Liver (tissue), 9 donors: Measurements from ENCODE around the gene SOX6. TPM values are rescaled to one million over a fixed set of nuclear protein-coding genes. Genes with fewer than 3 reads are reported as not detected.

Experiments used
- DNase-seq: peaks from one replicate; pipeline ENCODE4 v3.0.0-alpha.2; 2017; ENCODE audit warnings: low spot score
- H3K27ac ChIP-seq, 2 donors: one replicate each; pipeline ENCODE4 v1.7.0; 2013; ENCODE audit warnings: inconsistent platforms in 2 of 2, low read length in 2 of 2, control low read depth in 1 of 2, low read depth in 1 of 2, mild to moderate bottlenecking in 1 of 2
- H3K27me3 ChIP-seq, 4 donors: one replicate each; pipeline versions ENCODE4 v1.6.1 to v1.7.0; 2013; ENCODE audit warnings: low read length in 3 of 4, inconsistent platforms in 1 of 4, mild to moderate bottlenecking in 1 of 4, moderate library complexity in 1 of 4; ENCODE audit not compliant: control insufficient read depth in 4 of 4, insufficient read depth in 4 of 4
- H3K36me3 ChIP-seq, 4 donors: one replicate each; pipeline versions ENCODE4 v1.6.1 to v1.7.0; 2013; ENCODE audit warnings: low read length in 3 of 4, mild to moderate bottlenecking in 3 of 4, low read depth in 1 of 4, moderate library complexity in 1 of 4; ENCODE audit not compliant: control insufficient read depth in 4 of 4, insufficient read depth in 3 of 4
- H3K4me1 ChIP-seq, 4 donors: one replicate each; pipeline versions ENCODE4 v1.6.1 to v1.7.0; 2013; ENCODE audit warnings: low read length in 3 of 4, mild to moderate bottlenecking in 3 of 4, moderate library complexity in 1 of 4; ENCODE audit not compliant: control insufficient read depth in 4 of 4, insufficient read depth in 4 of 4
- H3K4me3 ChIP-seq, 3 donors: one replicate each; pipeline versions ENCODE4 v1.6.1 to v1.7.0; 2013; ENCODE audit warnings: low read length in 3 of 3, control low read depth in 1 of 3, low read depth in 1 of 3, mild to moderate bottlenecking in 1 of 3
- H3K9ac ChIP-seq, 2 donors: one replicate each; pipeline ENCODE4 v1.7.0; 2013; ENCODE audit warnings: low read length in 2 of 2, mild to moderate bottlenecking in 2 of 2, moderate library complexity in 2 of 2, control low read depth in 1 of 2, low read depth in 1 of 2
- H3K9me3 ChIP-seq, 4 donors: one replicate each; pipeline versions ENCODE4 v1.6.1 to v1.7.0; 2013; ENCODE audit warnings: low read length in 3 of 4; ENCODE audit not compliant: control insufficient read depth in 4 of 4
- ATF3 ChIP-seq: IDR thresholded peaks from 2 replicates; pipeline ENCODE4 v1.6.1; 2016; ENCODE audit warnings: antibody characterized with exemption
- CTCF ChIP-seq: fragments of 150-350 bp; IDR thresholded peaks from 2 replicates; pipeline ENCODE4 v1.5.1; 2017; ENCODE audit warnings: improper control_type of control experiment, low read depth, low read length; ENCODE audit not compliant: missing input control
- EGR1 ChIP-seq, 2 donors: IDR thresholded peaks; 2 replicates each; pipeline ENCODE4 v1.6.1; 2016 to 2018; ENCODE audit warnings: antibody characterized with exemption in 2 of 2, low read depth in 2 of 2
- FOXA2 ChIP-seq: IDR thresholded peaks from 2 replicates; pipeline ENCODE4 v1.6.1; 2016; ENCODE audit warnings: antibody characterized with exemption
- GABPA ChIP-seq, 2 donors: IDR thresholded peaks in 1 of 2; conservative IDR thresholded peaks in 1 of 2; 2 replicates each; pipeline ENCODE4 v1.6.1; 2016; ENCODE audit warnings: antibody characterized with exemption in 2 of 2, mild to moderate bottlenecking in 1 of 2, moderate library complexity in 1 of 2
- HNF4A ChIP-seq, 2 donors: conservative IDR thresholded peaks; 2 replicates each; pipeline ENCODE4 v1.6.1; 2016; ENCODE audit warnings: antibody characterized with exemption in 2 of 2, mild to moderate bottlenecking in 2 of 2
- HNF4G ChIP-seq: IDR thresholded peaks from 2 replicates; pipeline ENCODE4 v1.6.1; 2016; ENCODE audit warnings: antibody characterized with exemption
- JUND ChIP-seq, 2 donors: IDR thresholded peaks; 2 replicates each; pipeline ENCODE4 v1.6.1; 2016; ENCODE audit warnings: antibody characterized with exemption in 2 of 2
- NR2F2 ChIP-seq: IDR thresholded peaks from 2 replicates; pipeline ENCODE4 v1.6.1; 2016; ENCODE audit warnings: antibody characterized with exemption
- RXRA ChIP-seq, 2 donors: IDR thresholded peaks; 2 replicates each; pipeline ENCODE4 v1.6.1; 2017 to 2018; ENCODE audit warnings: antibody characterized with exemption in 2 of 2, mild to moderate bottlenecking in 1 of 2
- SP1 ChIP-seq: IDR thresholded peaks from 2 replicates; pipeline ENCODE4 v1.6.1; 2018; ENCODE audit warnings: antibody characterized with exemption, mild to moderate bottlenecking
- TAF1 ChIP-seq: conservative IDR thresholded peaks from 2 replicates; pipeline ENCODE4 v1.6.1; 2016; ENCODE audit warnings: antibody characterized with exemption, mild to moderate bottlenecking
- YY1 ChIP-seq: IDR thresholded peaks from 2 replicates; pipeline ENCODE4 v1.6.1; 2016; ENCODE audit warnings: antibody characterized with exemption, mild to moderate bottlenecking
- WGBS: extraction: QIAGEN DNeasy Blood & Tissue Kit; methylation state at CpG from one replicate; pipeline ENCODE4 v1.1.7; 2013; 5-methylcytosine and 5-hydroxymethylcytosine counted together
- polyA plus RNA-seq, 2 donors: library from polyadenylated mRNA; stranded (reverse) in 1 of 2; unstranded in 1 of 2; fragments of 200-250 nt in 1 of 2; fragments of >200 nt in 1 of 2; fragmentation: Nextera tagmentation in 1 of 2; extraction: Ambion mirVana in 1 of 2; gene quantifications; one replicate each; pipeline versions ENCODE4 v1.2.1 to v1.2.3, GENCODE V29; 2013 to 2015
- total RNA-seq, 2 donors: library from RNA; depleted of rRNA; stranded (reverse); fragments of >200 nt; gene quantifications; one replicate each; pipeline ENCODE4 v1.2.3, GENCODE V29; 2014
- TF ChIP-seq, protein P1 (sequence below): IDR thresholded peaks from 2 replicates; pipeline ENCODE4 v1.6.1; 2016; ENCODE audit warnings: antibody characterized with exemption
- donor health status: healthy.
- donor health status: healthy.
- donor health status: healthy.
- donor health status: healthy.
- donor health status: healthy.

SOX6 gene
- total and polyA plus RNA-seq, 4 donors = 2.4 to 111 (median 14.8) TPM

GRCh38 chr11:16049611-16050010, 306.7 kb downstream of the SOX6 start:
- peaks cover 0 to 2% (median 0%) of the 10 kb centered on the region in 4 donors for H3K9me3 ChIP-seq
- no peak overlapping the region for H3K9ac ChIP-seq
- H3K27me3 ChIP-seq = no peaks in the 10 kb centered on the region
- H3K36me3 ChIP-seq = peaks cover 0 to 10% (median under 1%) of the 10 kb centered on the region in 4 donors
- DNase-seq = no peak
- H3K27ac ChIP-seq = no peak overlapping the region
- H3K4me1 ChIP-seq = no peaks in the 10 kb centered on the region
- H3K4me3 ChIP-seq = no peak overlapping the region
- 86% methylated on average over 5 of the region's 5 CpGs for WGBS
- TF ChIP-seq EGR1 (IDR thresholded peaks at IDR 0.05; ENCODE audit: low read depth in 2 of 2) = no peak
- TF ChIP-seq YY1 = no peak
- no peak for TF ChIP-seq NR2F2
- TF ChIP-seq ATF3 = no peak
- no peak for TF ChIP-seq SP1
- TF ChIP-seq FOXA2 = no peak
- no peak for TF ChIP-seq HNF4A (conservative IDR thresholded peaks at IDR 0.05)
- no peak for TF ChIP-seq CTCF

DNA sequence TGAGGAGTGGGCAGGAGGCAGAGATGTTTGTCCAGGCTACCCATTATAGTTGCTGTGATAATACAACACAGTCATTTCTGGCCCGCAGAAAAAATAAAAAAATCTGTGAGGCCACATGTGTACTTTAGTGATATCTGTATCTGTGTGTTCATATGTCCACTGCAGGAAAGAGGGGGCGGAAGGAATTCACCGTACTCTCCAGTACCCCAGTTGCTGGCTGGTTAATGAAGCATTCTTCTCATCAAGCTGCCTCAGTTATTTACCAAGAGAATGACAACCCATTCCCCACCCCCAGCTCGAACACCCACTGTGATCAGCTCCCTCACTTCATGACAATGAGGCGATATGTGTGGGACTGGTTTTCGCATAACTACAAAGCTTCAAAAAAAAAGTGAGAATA, 309.3 kb downstream of the SOX6 start:
- no peak for DNase-seq
- WGBS = 90% methylated on average over 6 of the region's 6 CpGs
- Histone ChIP-seq H3K36me3 (peaks cover 0 to 10% (median under 1%) of the 10 kb centered on the region in 4 donors), H3K27me3 (no peaks in the 10 kb centered on the region), H3K9ac (no peak overlapping the region), H3K9me3 (no peaks in the 10 kb centered on the region), H3K4me1 (no peaks in the 10 kb centered on the region), H3K4me3 (no peak overlapping the region), H3K27ac (no peak overlapping the region)
- TF ChIP-seq YY1 (no peak), JUND (IDR thresholded peaks at IDR 0.05) (no peak), TAF1 (no peak), HNF4G (no peak), HNF4A (conservative IDR thresholded peaks at IDR 0.05) (no peak), ATF3 (no peak), GABPA (IDR thresholded peaks at IDR 0.05 in 1 of 2, conservative IDR thresholded peaks at IDR 0.05 in 1 of 2) (no peak), CTCF (no peak), RXRA (IDR thresholded peaks at IDR 0.05) (no peak)
- TF ChIP-seq, protein P1, sequence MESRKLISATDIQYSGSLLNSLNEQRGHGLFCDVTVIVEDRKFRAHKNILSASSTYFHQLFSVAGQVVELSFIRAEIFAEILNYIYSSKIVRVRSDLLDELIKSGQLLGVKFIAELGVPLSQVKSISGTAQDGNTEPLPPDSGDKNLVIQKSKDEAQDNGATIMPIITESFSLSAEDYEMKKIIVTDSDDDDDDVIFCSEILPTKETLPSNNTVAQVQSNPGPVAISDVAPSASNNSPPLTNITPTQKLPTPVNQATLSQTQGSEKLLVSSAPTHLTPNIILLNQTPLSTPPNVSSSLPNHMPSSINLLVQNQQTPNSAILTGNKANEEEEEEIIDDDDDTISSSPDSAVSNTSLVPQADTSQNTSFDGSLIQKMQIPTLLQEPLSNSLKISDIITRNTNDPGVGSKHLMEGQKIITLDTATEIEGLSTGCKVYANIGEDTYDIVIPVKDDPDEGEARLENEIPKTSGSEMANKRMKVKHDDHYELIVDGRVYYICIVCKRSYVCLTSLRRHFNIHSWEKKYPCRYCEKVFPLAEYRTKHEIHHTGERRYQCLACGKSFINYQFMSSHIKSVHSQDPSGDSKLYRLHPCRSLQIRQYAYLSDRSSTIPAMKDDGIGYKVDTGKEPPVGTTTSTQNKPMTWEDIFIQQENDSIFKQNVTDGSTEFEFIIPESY = no peak
